Stimulated activated CD8-positive, alpha-beta memory T cell treated with anti-CD3 and anti-CD28 coated beads, Interleukin-15, amount 100 ng/mL, for 24 hours (primary cell): Measurements from ENCODE around the gene SNAP25.

Experiments used
- DNase-seq: peaks from one replicate; pipeline ENCODE4 v3.0.0-alpha.2; 2020; ENCODE audit warnings: low read depth

SNAP25 gene

DNA sequence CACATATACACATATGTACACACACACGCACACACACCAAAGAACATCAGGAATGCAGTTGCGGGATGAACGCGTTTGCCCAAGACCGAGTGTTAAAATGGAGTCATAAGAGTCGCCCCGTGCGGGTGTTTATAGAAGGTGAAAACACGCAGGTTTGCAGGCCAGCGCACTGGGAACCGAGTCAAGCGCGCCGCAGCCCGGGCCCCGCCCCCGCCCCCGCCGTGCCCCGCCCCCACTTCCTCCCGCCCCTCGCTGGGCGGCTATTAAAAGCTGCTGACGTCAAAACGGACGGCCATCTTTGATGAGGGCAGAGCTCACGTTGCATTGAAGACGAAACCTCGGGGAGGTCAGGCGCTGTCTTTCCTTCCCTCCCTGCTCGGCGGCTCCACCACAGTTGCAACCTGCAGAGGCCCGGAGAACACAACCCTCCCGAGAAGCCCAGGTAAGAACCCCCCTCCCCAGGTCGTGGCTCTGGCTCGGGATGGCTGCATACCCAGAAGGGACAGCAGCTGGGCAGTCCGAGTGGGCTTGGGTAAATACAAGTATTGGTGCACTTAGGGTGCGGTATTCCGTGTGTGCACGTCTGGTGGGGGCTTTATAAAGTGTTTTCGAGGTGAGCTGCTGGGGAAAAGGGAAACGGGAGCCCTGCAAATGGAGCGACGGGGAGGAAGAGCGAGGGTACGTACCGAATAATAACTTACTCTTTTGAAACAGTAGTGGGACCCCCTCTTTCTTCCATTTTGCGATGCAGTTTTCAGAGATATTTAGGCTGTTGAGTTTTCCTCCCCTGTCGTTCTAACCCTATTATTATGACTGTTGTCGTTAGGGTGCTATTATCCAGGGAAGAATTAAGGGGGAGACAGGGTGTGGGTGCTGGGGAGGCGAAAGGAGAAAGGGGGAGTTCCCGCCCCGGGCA, at the start of gene SNAP25:
Gene SNAP25 (plus strand): TSS at position 295 of the 916 bp plus-strand sequence. CDS start 56,662 bp downstream, outside the sequence.
- peak; percentile 11 for DNase-seq

DNA sequence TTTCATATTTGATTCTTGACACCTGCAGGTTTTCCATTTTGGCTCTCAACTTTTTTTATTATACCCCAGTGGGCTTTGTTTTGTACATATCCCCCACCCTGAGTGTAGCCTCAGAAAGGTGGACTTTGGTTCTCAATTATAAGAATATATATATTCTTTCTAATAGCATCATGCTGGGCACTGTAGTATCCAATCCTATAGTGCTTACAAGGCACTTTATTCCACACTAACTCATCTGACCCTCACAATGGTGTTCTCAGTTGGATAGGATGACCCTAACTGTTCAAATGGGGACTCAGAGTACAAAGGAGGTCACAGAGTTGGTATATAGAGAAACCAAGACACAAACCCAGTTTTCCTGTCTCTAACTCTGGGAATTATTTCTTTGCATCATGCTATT, 48.9 kb upstream of the SNAP25 start:
- no peak for DNase-seq

DNA sequence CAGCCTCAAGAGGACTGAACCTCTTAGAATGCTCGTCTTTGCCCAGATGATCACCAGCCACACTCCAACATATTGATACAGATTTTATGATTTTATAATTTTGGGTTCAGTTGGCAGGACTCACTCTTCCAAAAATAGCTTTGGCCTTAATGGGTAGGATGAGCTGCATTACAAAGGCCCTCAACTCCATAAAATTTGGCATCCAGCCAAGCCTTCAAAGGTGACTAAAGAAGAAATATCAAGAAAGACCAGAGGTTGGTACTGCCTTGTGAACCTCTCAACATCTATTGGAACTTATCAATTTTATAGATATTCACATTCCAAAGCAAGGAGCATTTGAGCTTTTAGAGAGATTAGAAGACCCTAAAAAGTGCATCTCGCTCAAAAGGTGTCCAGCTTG, 48.4 kb upstream of the SNAP25 start:
- no peak for DNase-seq

DNA sequence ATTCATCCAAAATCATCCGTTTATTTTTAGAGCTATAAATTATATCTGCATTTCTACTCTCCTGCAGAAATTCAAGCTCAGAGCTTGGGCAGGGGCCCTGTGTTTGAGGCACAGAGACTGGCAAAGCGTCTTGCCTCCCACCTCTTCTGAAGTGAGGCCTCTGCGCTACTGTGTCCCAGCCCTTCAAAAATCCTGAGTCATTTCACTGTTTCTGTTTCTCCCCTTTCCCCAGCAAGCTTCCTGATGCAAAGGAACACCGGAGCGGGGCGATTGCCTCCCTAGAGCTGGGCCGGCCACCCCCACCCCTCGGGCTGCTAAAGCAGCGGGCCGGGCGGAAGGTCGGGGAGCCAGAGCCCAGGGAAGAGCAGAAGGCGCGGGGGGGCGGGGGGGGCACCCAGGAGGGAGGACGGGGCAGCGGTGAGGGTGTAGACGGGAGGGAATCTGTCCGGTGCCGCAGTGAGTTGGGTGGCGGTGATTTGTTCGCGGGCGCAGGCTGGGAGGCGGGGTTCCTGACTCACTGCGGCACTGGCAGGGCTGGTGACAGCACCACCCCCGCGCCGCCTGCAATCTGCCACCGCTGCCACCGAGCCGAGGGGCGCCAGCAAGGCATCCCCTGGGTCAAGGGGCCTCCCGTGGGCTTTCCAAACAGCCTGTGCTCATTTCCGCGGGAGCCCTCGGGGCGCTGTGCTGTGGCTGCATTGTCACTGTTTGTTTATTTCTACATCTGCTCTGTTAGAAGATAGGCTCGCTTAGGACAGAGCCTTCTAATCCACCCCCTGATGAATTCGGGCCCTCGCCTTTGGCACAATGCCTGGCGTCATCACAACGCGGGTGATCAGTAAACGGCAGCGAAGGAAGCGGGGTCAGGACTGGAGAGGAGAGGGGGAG, 46.5 kb upstream of the SNAP25 start:
- DNase-seq, result no peak

DNA sequence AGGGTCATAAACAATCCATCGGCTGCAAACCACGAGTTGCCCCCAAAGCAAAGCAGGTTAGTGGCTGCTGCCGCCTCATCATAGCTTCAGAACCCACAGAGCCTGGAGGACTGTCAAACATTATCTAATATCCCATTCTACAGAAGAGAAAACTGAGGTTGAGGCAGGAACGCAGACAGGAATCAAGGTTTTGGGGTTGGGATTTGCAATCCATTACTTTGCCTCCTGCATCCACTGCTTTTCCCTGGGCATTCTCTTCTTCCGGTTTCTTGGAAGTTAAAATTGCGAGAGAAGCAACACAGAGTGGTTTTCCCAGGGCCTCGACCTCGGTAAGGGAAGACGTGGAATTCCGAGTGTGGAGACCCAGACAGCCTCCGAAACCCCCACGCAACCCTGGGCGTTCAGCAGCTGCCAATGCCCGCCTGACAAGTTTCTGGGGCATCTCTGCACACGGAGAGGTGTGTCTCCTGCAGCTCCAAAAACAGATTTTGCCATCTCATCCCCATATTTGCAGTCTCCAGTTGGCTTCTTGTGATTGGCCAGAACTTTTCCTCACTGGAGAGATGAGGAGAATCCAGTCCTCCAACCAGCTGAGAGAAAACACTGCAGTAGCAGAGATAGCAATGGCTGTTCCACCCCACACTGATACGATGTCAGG, 45.5 kb upstream of the SNAP25 start:
- DNase-seq, result no peak

DNA sequence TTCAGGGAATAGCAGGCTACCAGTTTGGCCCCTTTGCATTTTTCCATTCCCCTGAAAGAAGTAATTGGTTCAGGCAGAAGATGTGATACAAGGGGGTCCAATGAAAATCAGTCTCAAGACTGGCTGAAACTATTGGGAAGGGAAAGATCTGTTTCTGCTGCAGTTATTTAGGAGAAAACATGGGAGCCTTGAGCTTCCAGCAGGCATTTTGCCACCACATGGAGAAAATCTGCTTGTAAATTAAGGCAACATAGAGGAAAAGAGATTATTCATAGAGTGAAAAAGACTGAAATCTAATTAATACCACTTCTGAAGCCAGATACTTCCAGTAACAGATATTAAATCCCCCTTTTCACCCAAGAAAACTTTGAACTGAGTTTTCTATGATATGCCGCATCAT, 44.2 kb upstream of the SNAP25 start:
- no peak for DNase-seq

DNA sequence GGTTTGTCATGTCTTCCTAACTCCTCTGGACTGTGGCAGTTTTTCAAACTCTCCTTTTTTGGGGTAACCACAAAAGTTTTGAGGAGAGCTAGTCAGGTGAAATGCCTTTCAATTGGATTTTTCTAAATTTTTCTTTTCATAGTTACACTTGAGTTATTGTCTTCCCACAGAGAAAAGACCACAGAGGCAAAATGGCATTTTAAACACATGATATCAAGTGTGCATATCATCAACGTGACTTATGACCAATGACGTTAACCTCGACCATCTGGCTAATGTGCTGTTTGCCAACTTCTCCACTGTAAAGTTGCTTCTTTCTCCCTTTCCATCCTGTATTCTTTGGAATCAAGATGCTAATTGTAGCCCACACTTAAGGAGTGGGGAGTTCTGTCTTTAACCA, 41.3 kb upstream of the SNAP25 start:
- DNase-seq, result no peak

DNA sequence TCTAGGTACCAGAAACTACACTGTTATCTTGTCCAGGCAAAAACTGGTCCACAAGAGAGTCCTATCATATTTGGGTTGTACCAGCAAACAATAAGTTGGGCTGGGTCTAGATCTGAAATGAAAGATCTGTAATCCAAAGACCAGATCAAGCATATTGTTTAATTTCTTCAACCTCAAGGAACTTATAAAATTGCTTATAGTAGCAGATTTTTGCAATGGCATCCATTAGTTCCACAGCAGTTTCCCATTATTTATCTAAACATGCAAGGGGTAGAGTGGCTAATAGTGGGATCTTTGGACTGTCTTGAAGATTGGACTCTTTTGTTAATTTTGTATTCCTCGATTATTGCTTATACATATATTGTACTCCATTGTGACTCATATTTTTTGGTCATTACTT, 40.5 kb upstream of the SNAP25 start:
- DNase-seq, result no peak

DNA sequence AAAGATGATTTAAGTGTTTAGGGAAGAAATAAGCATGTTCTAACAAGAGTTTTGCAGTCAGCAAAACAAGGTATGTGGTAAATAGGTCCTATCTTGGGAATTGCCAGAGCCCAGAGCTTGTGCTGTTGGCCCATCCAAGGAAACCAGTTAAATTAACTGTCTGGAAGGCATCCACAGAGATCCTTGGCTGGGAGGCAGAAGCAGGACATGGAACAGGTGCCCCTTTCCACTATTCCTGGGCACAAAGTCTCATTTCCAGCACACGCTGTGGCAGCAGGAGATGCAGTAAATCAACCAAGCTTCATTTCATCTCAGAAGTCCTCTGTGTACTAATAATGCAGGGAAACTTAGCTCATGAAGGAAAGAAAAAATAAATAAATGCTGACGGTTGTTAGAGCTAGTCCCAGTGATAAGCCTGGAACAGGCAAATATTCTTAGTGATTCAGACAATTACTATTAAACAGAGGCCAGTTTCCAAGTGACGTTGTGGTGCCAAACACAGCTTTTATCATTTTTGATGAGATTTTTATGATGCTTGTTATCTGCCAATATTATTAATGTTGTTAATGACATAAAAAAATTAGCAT, 39.8 kb upstream of the SNAP25 start:
- no peak for DNase-seq

DNA sequence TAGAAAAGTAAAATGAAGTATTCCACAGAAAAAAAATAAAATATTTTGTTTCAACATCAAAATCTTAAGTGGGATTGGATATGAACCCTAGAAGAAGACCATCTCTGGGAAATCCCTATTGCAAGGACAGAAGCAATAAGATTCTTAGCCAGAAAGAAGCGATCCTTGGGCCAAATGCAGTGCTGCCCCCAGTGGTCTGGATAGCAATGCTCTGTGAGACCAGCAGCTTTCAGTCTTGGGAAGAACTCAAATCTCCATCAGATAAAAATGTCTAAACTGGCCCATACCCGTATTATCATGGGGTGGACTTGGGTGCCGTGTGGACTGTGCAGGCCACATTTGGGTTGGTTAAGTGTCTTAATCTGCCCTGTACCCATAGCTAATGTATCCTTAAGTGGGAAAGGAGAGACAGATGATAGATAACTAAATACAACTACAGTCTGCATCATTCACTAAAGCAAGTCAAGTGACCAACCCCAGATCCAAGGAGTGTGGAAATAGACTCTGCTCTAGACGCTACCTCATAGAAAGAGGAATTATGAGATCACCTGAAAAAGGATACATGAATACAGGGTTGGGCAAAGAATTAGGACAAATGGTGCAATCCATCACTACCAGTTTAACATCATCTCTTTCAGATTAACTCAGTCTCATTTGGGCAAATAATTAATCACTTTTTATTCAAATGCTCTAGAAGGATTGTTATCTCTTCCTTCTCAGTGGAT, 38.9 kb upstream of the SNAP25 start:
- no peak for DNase-seq

DNA sequence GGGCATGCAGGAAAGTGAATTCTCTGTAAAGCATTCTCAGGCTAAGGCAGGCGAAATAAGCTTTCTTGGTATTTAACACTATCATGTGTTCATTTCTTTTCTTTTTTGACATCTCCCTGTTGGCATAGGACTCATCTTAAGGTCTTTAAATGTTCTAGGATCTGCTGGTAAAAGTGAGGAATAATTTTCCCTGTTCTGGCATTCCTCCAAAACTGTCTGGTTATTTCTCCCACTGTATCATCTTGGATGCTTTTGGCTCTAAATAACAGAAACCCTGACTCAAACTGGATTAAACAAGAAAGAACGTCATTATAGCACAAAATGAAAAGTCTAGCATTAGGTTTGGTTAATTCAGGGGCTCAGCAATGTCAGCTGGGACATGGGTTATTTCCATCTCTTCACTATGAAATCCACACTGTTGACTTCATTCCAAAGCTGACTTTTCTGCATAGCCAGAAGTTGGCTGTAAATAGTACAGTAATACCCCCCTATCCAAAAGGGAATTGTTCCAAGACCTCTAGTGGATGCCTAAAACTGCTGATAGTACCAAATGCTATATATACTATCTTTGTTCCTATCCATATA, 37.9 kb upstream of the SNAP25 start:
- DNase-seq, result no peak

DNA sequence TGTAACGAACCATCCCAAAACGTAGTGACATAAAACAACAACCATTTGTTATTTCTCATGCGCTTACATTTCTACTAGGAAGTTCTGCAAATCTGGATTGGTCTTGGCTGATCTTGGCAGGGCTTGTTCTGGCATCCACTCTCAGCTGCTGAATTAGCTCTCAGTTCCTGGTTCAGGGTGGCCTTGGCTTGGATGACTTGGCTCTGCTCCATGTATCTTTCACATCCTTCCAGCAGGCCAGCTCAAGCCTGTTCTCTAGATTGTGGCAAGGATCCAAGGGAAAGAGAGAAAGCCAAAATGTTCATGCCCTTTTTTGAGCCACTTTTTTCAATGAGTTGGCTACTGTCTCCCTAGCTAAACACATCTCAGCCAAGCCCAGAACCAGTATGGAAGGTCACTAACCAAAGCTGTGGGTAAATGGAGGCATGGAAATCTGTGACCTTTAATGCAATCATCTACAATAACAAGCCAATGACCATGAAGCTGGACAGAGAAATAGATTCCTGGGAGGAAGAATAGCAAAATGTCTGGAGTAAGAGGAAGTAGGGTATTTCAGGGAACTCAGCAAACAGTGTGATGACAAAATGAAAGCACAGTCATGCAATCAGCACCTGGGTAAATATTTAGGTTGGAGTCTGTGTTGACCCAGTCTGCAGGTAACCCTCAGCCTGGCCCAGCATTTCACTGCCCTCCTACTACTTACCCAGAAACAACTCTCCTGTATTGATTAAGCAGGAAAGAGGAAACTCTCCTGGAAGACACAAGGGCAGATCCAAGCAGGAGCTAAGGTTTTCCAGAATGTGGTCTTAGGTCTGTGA, 32.7 kb upstream of the SNAP25 start:
- DNase-seq, result no peak

DNA sequence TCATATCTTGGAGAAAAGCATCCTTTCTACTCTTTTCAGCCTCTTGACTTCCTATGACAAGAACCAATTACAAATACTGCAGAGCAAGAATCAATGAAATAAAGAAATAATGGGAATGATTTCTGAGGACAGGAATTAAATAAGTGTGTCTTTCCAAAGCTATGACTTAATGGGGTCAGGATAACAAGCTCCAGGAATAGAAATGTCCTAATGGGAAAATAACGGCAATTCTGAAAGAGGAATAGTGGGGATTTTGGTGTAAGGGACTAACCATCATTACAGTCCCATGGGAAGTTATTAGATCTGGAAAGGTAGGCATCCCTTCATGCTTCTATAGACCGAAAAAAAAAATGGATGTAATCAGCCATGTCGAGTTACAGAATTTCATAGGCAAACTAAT, 28.2 kb upstream of the SNAP25 start:
- no peak for DNase-seq

DNA sequence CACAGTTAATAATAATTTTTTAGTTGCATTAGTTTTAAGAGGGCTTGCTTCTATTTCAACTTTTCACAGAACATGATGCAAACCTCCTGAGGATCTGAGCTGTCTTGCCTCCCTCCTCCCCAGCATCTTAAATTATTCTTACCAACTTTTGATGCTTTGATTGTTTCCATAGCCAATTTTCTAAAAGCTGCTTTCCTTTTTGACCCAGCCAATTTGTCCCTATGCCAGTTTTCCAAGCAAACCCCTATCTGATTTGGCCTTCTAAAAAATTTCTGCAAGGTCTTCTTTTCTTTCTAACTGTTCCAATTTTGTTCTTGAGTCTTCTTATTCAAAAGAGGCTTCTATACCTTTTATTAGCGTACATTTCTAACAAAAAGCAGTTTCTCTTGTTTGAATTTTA, 26.5 kb upstream of the SNAP25 start:
- no peak for DNase-seq

DNA sequence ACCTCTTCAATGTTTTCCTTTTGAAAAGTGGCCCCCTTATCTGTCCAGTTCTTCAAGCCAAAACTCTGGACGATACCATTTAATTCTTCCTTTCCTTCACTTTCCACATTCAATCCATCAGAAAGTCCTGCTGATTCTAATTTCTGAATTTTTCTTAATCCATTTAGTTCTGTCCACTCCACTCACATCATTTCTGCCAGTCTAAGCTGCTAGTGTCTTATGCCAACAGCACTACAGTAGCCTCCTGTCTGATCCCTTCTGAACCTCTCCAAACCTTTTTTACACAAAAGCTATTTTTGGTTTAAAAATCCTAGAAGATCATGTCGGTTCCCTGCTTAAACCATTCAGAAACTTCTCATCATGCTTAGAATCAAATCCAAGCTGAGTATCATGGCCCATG, 24.5 kb upstream of the SNAP25 start:
- DNase-seq, result no peak

DNA sequence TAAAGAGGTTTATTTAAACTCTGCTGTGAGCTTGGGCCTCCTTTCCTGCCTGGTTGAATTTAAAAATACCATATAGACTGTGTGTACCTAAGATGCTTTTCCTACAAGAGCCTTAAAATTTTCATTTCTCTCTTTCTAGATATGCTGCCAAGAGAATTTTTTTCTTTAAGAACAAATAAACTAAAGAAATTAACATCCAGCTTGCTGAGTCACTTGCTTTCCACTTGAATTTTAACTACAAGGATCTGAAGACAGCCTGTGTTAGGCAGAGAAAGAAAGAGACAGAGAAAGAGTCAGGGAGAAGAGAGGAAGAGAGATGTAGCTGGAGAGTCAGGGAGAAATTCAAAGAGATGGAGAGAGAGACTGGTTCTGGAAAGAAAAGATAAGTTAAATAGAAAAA, 18.3 kb upstream of the SNAP25 start:
- no peak for DNase-seq

DNA sequence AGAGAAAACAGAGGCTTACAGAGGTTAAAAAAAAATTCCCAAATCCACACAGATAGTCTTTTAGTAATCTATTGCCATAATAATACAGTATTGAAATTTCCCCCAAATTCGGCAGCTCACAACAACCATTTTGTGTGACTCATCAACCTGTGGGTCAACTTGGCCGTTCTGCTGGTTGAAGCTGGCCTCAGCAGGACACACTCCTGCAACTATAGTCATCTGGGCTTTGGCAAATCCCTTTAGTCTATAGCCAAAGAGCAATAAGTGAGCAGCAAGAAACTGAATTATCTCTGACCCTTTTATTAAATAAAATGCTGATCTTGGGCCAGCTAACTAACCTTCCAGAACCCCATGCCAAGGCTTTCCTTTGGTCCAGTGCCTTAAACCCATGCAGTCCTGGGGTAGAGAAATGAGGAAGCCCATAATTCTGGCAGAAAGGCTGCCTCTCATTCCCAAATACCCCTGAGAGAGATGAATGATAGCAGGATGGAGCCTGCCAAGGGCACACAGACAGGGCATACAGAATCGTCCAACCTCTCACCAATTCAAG, 17.2 kb upstream of the SNAP25 start:
- no peak for DNase-seq

DNA sequence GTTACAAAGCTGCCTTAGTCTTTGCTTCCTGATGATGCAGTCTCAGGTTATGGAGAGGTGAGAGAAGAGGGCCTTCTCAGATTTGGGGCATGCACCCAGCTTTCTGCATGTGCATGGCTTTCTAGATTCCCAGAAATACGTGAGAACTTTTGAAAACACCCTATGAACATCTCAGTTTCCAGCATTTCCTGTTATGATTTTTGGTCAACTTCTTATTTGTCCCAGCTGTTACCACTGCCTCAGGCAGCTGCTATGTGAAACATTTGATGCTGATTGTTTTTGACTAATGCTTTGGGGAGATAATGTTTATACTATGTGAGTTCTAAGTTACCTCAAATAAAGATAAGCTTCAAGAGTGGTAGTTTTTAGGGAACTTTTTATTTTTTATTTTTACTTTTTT, 9.5 kb upstream of the SNAP25 start:
- no peak for DNase-seq

DNA sequence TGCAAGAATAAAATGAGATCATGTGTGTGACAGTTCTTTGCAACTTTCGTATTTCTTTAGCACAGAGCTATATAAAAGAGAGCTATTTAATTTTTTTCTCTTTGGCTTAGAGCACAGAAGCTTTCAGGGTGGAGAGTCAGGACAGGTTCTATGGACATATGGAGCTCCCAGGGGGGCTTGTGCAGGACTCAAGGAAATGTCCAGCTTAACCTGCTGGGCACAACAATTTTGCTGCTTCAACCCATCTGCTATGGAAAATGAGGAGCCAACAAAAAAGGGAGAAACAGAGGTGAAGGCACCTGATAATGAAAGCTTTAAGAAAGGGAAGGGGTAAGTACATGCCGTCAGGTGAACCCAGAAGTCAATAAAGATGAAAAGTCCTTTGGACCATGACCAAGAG, 5.1 kb upstream of the SNAP25 start:
- DNase-seq, result no peak
